Testis (tissue), 3 donors: ENCODE data around the gene RAP1GDS1. TPM values are rescaled to one million over a fixed set of nuclear protein-coding genes. Genes with fewer than 3 reads are reported as not detected.

ENCODE experiments used
- DNase-seq: peaks from one replicate; pipeline ENCODE4 v3.0.0-alpha.2; 2019
- H3K27ac ChIP-seq, 2 donors: fragments of 200-600 bp; sonication (generic); one replicate each; pipeline ENCODE4 v1.5.1; 2019
- H3K27me3 ChIP-seq: fragments of 200-600 bp; sonication (generic); one replicate; pipeline ENCODE4 v1.5.1; 2019
- H3K36me3 ChIP-seq: fragments of 200-600 bp; sonication (generic); one replicate; pipeline ENCODE4 v1.5.1; 2017; ENCODE audit warnings: low read depth; ENCODE audit errors: missing control alignments
- H3K4me1 ChIP-seq: fragments of 200-600 bp; sonication (generic); one replicate; pipeline ENCODE4 v1.5.1; 2019
- H3K4me3 ChIP-seq, 2 donors: fragments of 200-600 bp; sonication (generic); one replicate each; pipeline ENCODE4 v1.5.1; 2017 to 2019
- H3K9me3 ChIP-seq: fragments of 200-600 bp; sonication (generic); one replicate; pipeline ENCODE4 v1.5.1; 2017
- POLR2A ChIP-seq: fragments of 450-650 bp; IDR thresholded peaks from one replicate; pipeline ENCODE4 v1.6.1; 2017; ENCODE audit warnings: antibody characterized with exemption, mild to moderate bottlenecking, moderate library complexity
- WGBS, 2 donors: methylation state at CpG; one replicate each; pipeline ENCODE4 v1.1.5; 2018; 5-methylcytosine and 5-hydroxymethylcytosine counted together
- intact Hi-C: fragments of 100-400 bp; cut with DNase I; formaldehyde crosslinking; loops from one replicate; pipeline ENCODE4 v1.15.1; 2023; ENCODE audit warnings: low total_unique reads
- polyA plus RNA-seq: library from polyadenylated mRNA; stranded (reverse); fragments of 350-450 nt; fragmentation: Illumina TruSeq; extraction: RNeasy Lipid Tissue Mini Kit (QIAGEN cat#74804); gene quantifications from one replicate; pipeline ENCODE4 v1.2.3, GENCODE V29; 2014; ENCODE audit warnings: low read depth, low replicate concordance; ENCODE audit not compliant: insufficient read depth
- total RNA-seq, 2 donors: library from RNA; depleted of rRNA; stranded (reverse); fragments of >200 nt; gene quantifications; one replicate each; pipeline ENCODE4 v1.2.3, GENCODE V29; 2016
- TF ChIP-seq, protein P1 (sequence below), 3 experiments: fragments of 450-650 bp in 2 of 3; fragments of 200-600 bp in 1 of 3; sonication (generic) in 1 of 3; IDR thresholded peaks; one replicate each; pipeline ENCODE4 v1.5.1; 2016 to 2019; ENCODE audit warnings: antibody characterized with exemption in 3 of 3, mild to moderate bottlenecking in 2 of 3, moderate library complexity in 1 of 3

Gene RAP1GDS1
- total and polyA plus RNA-seq, 3 donors from 2014 or later, result 34.2 to 38.0 (median 37.2) TPM

DNA sequence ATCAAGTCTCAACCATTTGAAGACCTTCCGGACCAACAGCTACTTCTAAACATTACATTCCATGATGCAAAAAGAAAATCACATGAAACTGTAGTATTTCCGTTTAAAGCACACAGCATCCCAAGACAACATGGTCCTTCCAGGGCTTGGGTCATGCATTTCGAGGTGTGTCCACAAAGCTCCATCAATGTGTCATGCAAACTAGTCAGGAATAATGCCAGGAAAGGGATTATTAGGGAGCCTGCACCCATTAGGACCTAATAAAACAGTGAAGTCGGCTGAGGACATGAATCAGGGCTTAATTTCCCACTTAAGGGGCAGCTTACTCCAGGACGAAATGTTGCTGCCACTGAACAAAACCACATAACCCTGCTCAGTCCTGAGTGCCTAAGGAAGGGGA is 219.4 kb downstream of the RAP1GDS1 start:
- TF ChIP-seq, protein P1, sequence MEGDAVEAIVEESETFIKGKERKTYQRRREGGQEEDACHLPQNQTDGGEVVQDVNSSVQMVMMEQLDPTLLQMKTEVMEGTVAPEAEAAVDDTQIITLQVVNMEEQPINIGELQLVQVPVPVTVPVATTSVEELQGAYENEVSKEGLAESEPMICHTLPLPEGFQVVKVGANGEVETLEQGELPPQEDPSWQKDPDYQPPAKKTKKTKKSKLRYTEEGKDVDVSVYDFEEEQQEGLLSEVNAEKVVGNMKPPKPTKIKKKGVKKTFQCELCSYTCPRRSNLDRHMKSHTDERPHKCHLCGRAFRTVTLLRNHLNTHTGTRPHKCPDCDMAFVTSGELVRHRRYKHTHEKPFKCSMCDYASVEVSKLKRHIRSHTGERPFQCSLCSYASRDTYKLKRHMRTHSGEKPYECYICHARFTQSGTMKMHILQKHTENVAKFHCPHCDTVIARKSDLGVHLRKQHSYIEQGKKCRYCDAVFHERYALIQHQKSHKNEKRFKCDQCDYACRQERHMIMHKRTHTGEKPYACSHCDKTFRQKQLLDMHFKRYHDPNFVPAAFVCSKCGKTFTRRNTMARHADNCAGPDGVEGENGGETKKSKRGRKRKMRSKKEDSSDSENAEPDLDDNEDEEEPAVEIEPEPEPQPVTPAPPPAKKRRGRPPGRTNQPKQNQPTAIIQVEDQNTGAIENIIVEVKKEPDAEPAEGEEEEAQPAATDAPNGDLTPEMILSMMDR (IDR thresholded peaks at IDR 0.05), result no peak
- TF ChIP-seq POLR2A, result no peak
- Histone ChIP-seq H3K4me1 (peaks cover 5% of the 10 kb centered on the region), H3K27ac (no peak overlapping the region), H3K4me3 (no peak overlapping the region), H3K27me3 (no peaks in the 10 kb centered on the region), H3K36me3 (peaks cover 3% of the 10 kb centered on the region), H3K9me3 (no peaks in the 10 kb centered on the region)
- no peak for DNase-seq
- 85 to 87% methylated on average over 5 of the region's 5 CpGs for WGBS, 2 donors
- intact Hi-C loops, result no loop called here

DNA sequence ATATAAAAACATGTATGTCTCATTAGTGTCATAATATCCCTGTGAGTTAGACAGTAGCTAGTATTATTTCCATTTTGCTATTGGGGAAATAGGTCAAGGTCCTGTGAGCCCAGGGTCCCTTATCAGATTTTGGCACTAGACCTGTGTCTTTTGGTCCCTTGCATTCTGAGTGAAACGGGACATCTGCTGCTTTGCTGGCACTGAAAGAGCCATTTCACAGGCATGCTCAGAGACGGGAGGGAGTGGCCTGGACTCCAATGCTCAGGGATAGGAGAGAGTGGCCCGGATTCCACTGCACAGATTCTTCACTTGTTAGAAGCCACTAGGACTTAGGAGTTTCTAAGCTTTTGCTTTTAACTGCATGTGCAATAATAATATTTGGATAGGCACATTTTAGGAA is 220.0 kb downstream of the RAP1GDS1 start:
- Histone ChIP-seq H3K36me3 (no peaks in the 10 kb centered on the region), H3K4me1 (peaks cover 5% of the 10 kb centered on the region), H3K27ac (no peak overlapping the region), H3K4me3 (no peak overlapping the region), H3K27me3 (no peaks in the 10 kb centered on the region), H3K9me3 (no peaks in the 10 kb centered on the region)
- TF ChIP-seq POLR2A, result no peak
- TF ChIP-seq, protein P1 (IDR thresholded peaks at IDR 0.05), result no peak
- peak; percentile 66 for DNase-seq
- 31 to 37% methylated on average over 3 of the region's 3 CpGs for WGBS, 2 donors
- intact Hi-C loops, result no loop called here

DNA sequence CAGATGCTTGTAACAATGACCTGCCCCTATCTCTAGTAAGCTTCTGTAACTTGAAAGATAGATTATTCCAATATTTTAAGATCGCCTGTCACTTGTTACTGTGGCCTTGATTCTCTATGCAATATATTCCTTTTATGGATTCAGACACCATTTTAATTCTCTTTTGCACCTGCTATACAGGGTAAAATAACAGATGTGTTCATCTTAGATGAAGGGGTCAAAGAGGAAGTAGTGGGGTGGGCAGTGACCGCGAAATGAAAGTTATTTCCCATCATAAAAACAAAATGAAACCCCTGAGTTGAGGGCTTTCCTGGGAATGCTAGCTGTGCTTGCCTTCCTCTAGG is 221.3 kb downstream of the RAP1GDS1 start:
- no peaks in the 10 kb centered on the region for H3K36me3 ChIP-seq
- no peaks in the 10 kb centered on the region for H3K9me3 ChIP-seq
- no peak for DNase-seq
- peaks cover 5% of the 10 kb centered on the region for H3K4me1 ChIP-seq
- no peak for TF ChIP-seq POLR2A
- TF ChIP-seq, protein P1 (IDR thresholded peaks at IDR 0.05), result no peak
- no peaks in the 10 kb centered on the region for H3K27me3 ChIP-seq
- H3K4me3 ChIP-seq, result no peak overlapping the region
- 86 to 91% methylated on average over 3 of the region's 3 CpGs for WGBS, 2 donors
- no peak overlapping the region for H3K27ac ChIP-seq
- intact Hi-C loops, result no loop called here

DNA sequence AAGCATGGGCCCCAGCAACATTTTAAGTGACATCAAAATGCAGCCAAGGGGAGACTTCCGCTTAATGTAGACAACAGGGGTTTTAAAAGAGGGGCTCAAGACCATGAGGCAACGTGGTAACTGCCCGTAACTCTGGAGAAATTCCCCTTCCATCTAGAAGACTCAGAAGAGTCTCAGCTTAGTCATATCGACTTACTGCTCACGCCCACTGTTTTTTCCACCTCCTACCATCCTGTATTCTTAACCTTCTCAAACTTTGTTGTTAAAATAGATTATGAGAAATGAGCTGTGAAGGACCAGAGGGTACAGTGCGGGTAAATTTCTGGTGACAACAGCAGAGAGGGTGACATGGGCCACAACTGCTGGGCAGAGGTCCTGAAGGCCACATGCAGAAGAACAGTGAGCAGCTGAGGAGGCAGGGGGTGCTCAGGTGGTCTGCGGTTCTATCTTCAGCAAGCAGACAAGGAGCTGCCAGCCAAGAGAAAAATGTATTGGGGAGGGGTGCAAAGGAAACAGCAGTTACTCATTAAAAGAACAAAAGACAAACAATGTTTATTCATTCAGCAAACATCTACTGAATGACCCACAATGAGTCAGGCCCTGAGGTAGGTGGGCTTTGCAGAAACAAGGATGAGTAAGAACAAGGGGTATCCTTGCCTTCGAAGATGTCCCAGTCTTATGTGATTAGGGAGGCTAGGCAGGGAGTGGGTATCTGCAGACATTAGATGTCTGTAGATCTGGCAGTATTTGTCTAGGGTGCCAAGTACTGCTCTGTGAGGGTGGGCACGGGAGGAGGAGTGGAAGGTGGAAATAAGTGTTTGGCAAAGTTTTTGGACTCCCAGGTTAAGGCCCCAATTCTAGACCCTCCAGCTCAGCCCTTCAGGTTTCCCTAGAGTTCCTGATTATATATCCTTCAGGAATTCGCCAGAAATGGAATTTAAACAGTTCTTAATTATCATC is 221.9 kb downstream of the RAP1GDS1 start:
- TF ChIP-seq POLR2A, result no peak
- TF ChIP-seq, protein P1 (IDR thresholded peaks at IDR 0.05), result no peak
- DNase-seq, result no peak
- H3K27me3 ChIP-seq, result no peaks in the 10 kb centered on the region
- WGBS, 2 donors, result 88 to 93% methylated on average over 10 of the region's 10 CpGs
- intact Hi-C loops, result no loop called here
- H3K4me1 ChIP-seq, result peaks cover 5% of the 10 kb centered on the region
- H3K4me3 ChIP-seq, result no peak overlapping the region
- H3K36me3 ChIP-seq, result no peaks in the 10 kb centered on the region
- no peak overlapping the region for H3K27ac ChIP-seq
- no peaks in the 10 kb centered on the region for H3K9me3 ChIP-seq

DNA sequence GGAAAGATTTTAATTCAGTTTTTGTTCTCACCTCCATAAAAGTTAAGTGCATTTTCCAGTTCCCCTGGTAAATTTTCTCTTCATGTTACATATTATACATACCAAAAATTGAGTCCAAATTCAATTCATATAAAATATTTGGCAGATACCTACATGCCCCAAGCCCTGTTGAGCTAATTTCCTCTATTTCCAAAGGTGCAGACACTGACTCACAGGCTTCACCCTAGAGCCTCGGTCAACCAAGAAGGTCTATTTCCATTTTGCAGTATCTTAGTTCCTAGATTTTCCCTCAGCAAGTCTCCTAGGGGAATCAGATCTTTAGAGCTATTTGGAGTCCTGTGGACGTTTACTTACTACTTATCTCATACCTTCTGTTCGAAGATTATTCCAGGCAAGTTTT is 222.8 kb downstream of the RAP1GDS1 start:
- H3K9me3 ChIP-seq, result no peaks in the 10 kb centered on the region
- H3K36me3 ChIP-seq, result no peaks in the 10 kb centered on the region
- WGBS, 2 donors, result 66 to 69% methylated on average over 3 of the region's 3 CpGs
- H3K27ac ChIP-seq, result no peak overlapping the region
- no peak for TF ChIP-seq POLR2A
- TF ChIP-seq, protein P1 (IDR thresholded peaks at IDR 0.05), result no peak
- H3K4me3 ChIP-seq, result no peak overlapping the region
- intact Hi-C loops, result no loop called here
- H3K27me3 ChIP-seq, result no peaks in the 10 kb centered on the region
- DNase-seq, result no peak
- peaks cover 5% of the 10 kb centered on the region for H3K4me1 ChIP-seq
